ENCODE data around the gene MPIG6B.

DNA sequence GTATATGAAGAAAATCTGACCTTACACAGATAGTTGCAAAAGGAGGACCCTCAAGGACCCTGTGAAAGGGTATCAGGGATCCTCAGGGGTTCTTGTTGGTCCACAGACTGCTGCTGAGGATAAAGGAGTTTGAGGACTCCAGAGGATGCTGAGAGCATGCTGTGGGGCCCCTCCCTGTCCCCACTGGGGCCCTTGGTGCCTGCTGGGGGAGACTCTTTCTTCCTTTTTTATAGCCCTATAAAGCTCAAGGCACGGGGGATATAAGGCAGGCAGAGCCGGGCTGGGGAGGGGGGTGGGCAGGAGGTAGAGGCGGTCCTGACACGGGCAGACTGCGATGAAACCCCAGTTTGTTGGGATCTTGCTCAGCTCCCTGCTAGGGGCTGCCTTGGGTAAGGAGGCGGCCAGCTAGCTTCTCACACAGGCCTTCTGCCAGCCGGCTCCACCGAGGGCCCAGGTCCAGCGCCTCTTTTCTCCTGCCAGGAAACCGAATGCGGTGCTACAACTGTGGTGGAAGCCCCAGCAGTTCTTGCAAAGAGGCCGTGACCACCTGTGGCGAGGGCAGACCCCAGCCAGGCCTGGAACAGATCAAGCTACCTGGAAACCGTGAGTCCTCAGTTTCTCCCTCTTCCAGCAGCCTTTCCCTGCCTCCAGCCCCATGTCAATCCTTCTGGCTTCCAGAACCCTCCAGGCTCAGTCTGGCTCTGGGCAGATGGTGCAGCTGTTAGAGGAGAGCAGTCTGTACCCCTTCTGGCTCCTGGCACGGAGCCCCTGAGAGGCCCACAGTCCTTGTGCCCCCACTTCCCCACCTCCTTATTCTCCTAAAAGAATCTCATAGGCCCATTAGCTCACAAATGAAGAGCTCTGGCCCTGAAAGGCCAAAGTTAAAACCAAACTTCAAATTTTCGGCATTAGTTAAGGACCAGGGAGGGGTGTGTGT lies 7.9 kb upstream of the MPIG6B start, which contains the start of gene LY6G6D:
- no peak for TF ChIP-seq POLR2A (IDR thresholded peaks at IDR 0.05; ENCODE audit: low read length)
- no peak for TF ChIP-seq CTCF (IDR thresholded peaks at IDR 0.05)
- TF ChIP-seq, protein P1, sequence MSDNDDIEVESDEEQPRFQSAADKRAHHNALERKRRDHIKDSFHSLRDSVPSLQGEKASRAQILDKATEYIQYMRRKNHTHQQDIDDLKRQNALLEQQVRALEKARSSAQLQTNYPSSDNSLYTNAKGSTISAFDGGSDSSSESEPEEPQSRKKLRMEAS (IDR thresholded peaks at IDR 0.05) = no peak
- no peak for TF ChIP-seq USF2 (IDR thresholded peaks at IDR 0.05)
- no peak for TF ChIP-seq EHF (CRISPR knock-in tag; IDR thresholded peaks at IDR 0.05)
